ENCODE data around the gene SCN5A. TPM values are rescaled to one million over a fixed set of nuclear protein-coding genes. Genes with fewer than 3 reads are reported as not detected.

The SCN5A gene
- total RNA-seq, 1 donor from 2014 or later, result not detected

GRCh38 chr3:38558864-38559263, 90.6 kb downstream of the SCN5A start:
- Histone ChIP-seq H3K4me3 (ENCODE audit: low read depth, low read length) (no peak overlapping the region), H3K36me3 (ENCODE audit: control insufficient read depth, insufficient read depth, low read length) (no peaks in the 10 kb centered on the region), H3K27me3 (ENCODE audit: control insufficient read depth, insufficient read depth, low read length) (no peaks in the 10 kb centered on the region)
- DNase-seq (ENCODE audit: low read depth) (no peak), FAIRE-seq (no peak)
- TF ChIP-seq CTCF (IDR thresholded peaks at IDR 0.05; ENCODE audit: insufficient read depth, low read length, severe bottlenecking), result no peak

- Histone ChIP-seq H3K27me3 (ENCODE audit: control insufficient read depth, insufficient read depth, low read length) (no peaks in the 10 kb centered on the region), H3K36me3 (ENCODE audit: control insufficient read depth, insufficient read depth, low read length) (no peaks in the 10 kb centered on the region), H3K4me3 (ENCODE audit: low read depth, low read length) (no peak overlapping the region)
- FAIRE-seq (no peak), DNase-seq (ENCODE audit: low read depth) (no peak)
- TF ChIP-seq CTCF (IDR thresholded peaks at IDR 0.05; ENCODE audit: insufficient read depth, low read length, severe bottlenecking), result no peak
Measured at GRCh38 chr3:38556640-38557358, 92.7 kb downstream of the SCN5A start.

DNA sequence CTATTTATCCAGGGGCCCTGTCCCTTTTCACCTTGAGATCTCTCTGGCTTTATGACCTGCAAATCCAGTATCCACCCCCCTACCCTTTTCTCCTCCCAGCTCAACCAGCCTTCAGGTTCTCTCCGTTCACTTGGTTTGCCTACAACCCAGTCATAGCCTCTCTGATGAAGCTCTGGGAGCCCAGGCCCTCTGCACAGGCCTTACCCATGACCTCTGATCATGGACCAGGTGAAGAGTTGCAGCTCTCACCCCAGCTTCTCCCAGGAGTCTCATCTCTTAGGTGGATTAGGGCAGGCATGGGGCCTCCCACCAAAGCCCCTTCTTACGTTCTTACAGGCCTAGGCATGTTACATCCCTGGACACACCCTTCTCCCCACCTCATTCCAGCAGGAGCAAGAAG, 93.6 kb downstream of the SCN5A start:
- H3K36me3 ChIP-seq (ENCODE audit: control insufficient read depth, insufficient read depth, low read length), result no peaks in the 10 kb centered on the region
- no peak for TF ChIP-seq CTCF (IDR thresholded peaks at IDR 0.05; ENCODE audit: insufficient read depth, low read length, severe bottlenecking)
- FAIRE-seq (no peak), DNase-seq (ENCODE audit: low read depth) (no peak)
- H3K27me3 ChIP-seq (ENCODE audit: control insufficient read depth, insufficient read depth, low read length), result no peaks in the 10 kb centered on the region
- no peak overlapping the region for H3K4me3 ChIP-seq (ENCODE audit: low read depth, low read length)

GRCh38 chr3:38555149-38555840, 94.2 kb downstream of the SCN5A start:
- Histone ChIP-seq H3K27me3 (ENCODE audit: control insufficient read depth, insufficient read depth, low read length) (no peaks in the 10 kb centered on the region), H3K4me3 (ENCODE audit: low read depth, low read length) (no peak overlapping the region), H3K36me3 (ENCODE audit: control insufficient read depth, insufficient read depth, low read length) (no peaks in the 10 kb centered on the region)
- no peak for FAIRE-seq
- no peak for TF ChIP-seq CTCF (IDR thresholded peaks at IDR 0.05; ENCODE audit: insufficient read depth, low read length, severe bottlenecking)
- DNase-seq (ENCODE audit: low read depth), result no peak

GRCh38 chr3:38554127-38554827, 95.2 kb downstream of the SCN5A start:
- FAIRE-seq (no peak), DNase-seq (ENCODE audit: low read depth) (no peak)
- no peak for TF ChIP-seq CTCF (IDR thresholded peaks at IDR 0.05; ENCODE audit: insufficient read depth, low read length, severe bottlenecking)
- Histone ChIP-seq H3K4me3 (ENCODE audit: low read depth, low read length) (no peak overlapping the region), H3K27me3 (ENCODE audit: control insufficient read depth, insufficient read depth, low read length) (no peaks in the 10 kb centered on the region), H3K36me3 (ENCODE audit: control insufficient read depth, insufficient read depth, low read length) (no peaks in the 10 kb centered on the region)

Data from bronchial epithelial cell (primary cell).